ENCODE data around the gene PGF.

DNA sequence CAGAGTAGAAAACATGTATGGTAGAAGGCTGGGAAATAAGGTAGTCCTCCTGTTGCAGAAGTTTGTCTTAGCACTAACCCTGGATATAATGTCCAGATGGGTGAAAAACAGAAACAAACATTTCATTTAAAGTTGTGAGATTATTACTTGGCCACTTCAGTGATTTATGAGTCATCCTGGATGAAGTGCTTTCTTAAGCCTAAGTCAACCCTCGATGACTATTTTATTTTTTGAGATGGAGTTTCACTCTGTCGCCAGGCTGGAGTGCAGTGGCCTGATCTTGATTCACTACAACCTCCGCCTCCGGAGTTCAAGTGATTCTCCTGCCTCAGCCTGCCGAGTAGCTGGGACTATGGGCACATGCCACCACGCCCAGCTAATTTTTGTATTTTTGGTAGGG is 63.5 kb downstream of the PGF start:
- no peak for TF ChIP-seq POLR2A (IDR thresholded peaks at IDR 0.05)
- TF ChIP-seq, protein P1, sequence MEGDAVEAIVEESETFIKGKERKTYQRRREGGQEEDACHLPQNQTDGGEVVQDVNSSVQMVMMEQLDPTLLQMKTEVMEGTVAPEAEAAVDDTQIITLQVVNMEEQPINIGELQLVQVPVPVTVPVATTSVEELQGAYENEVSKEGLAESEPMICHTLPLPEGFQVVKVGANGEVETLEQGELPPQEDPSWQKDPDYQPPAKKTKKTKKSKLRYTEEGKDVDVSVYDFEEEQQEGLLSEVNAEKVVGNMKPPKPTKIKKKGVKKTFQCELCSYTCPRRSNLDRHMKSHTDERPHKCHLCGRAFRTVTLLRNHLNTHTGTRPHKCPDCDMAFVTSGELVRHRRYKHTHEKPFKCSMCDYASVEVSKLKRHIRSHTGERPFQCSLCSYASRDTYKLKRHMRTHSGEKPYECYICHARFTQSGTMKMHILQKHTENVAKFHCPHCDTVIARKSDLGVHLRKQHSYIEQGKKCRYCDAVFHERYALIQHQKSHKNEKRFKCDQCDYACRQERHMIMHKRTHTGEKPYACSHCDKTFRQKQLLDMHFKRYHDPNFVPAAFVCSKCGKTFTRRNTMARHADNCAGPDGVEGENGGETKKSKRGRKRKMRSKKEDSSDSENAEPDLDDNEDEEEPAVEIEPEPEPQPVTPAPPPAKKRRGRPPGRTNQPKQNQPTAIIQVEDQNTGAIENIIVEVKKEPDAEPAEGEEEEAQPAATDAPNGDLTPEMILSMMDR (IDR thresholded peaks at IDR 0.05), result no peak
- TF ChIP-seq POLR2AphosphoS5 (IDR thresholded peaks at IDR 0.05; ENCODE audit: insufficient read depth in 1 of 2, low read depth in 1 of 2), result no peak

All from vagina (tissue), 2 donors.